PC-9 (cell line): ENCODE data around the gene MYO1F. TPM values are rescaled to one million over a fixed set of nuclear protein-coding genes. Genes with fewer than 3 reads are reported as not detected.
A peak's percentile ranks its signal among the peaks of the same experiment; 100 is the strongest.
"Not testable (repeated sequence)": the region's sequence is repeated elsewhere in the genome, so short reads cannot be mapped to it uniquely, and the experiment has no call there.

Experiments used
- BruUV-seq: library from RNA; stranded (reverse); fragments of 400-500 nt; replicated peaks from 2 replicates; lab custom pipeline; 2021; lab: Mats Ljungman, UMichigan
- CTCF ChIA-PET: fragments of 300-600 bp; sonication (Branson Sonifier 250); formaldehyde crosslinking; loops from one replicate; lab custom pipeline; 2022; ENCODE audit warnings: antibody characterized with exemption; lab: Charles Lee
- POLR2A ChIA-PET: fragments of 300-600 bp; sonication (Branson Sonifier 250); formaldehyde crosslinking; loops from one replicate; lab custom pipeline; 2022; ENCODE audit warnings: antibody characterized with exemption; ENCODE audit not compliant: unreplicated experiment; lab: Charles Lee
- DNase-seq, 2 experiments: peaks; one replicate each; pipeline versions ENCODE4 v3.0.0 to v3.0.0-alpha.2; 2015 to 2022; ENCODE audit warnings: mixed read lengths in 1 of 2
- H2AFZ ChIP-seq: fragments of 200-600 bp; sonication (generic); 2 replicates; pipeline ENCODE4 v1.8.1; 2017; ENCODE audit warnings: antibody characterized with exemption
- H3F3A ChIP-seq: fragments of 200-600 bp; sonication (generic); 2 replicates; pipeline ENCODE4 v1.8.1; 2017; ENCODE audit warnings: antibody characterized with exemption, mild to moderate bottlenecking, low read depth; ENCODE audit not compliant: insufficient read depth
- H3K27ac ChIP-seq: fragments of 200-600 bp; sonication (generic); 2 replicates; pipeline ENCODE4 v1.6.1; 2016; ENCODE audit warnings: mixed run types
- H3K27me3 ChIP-seq: fragments of 200-600 bp; sonication (generic); 2 replicates; pipeline ENCODE4 v1.6.1; 2016; ENCODE audit warnings: low read depth, mixed run types; ENCODE audit not compliant: insufficient read depth
- H3K36me3 ChIP-seq: fragments of 200-600 bp; sonication (generic); 2 replicates; pipeline ENCODE4 v1.6.1; 2016; ENCODE audit warnings: low read depth, mixed run types
- H3K4me1 ChIP-seq: fragments of 200-600 bp; sonication (generic); replicated peaks from 2 replicates; pipeline ENCODE4 v1.6.1; 2016; ENCODE audit warnings: mixed run types; ENCODE audit not compliant: insufficient read depth
- H3K4me2 ChIP-seq: fragments of 200-600 bp; sonication (generic); 2 replicates; pipeline ENCODE4 v1.6.1; 2017; ENCODE audit warnings: mixed run types
- H3K4me3 ChIP-seq: fragments of 200-600 bp; sonication (generic); 2 replicates; pipeline ENCODE4 v1.6.1; 2016; ENCODE audit warnings: mixed run types
- H3K79me2 ChIP-seq: fragments of 200-600 bp; sonication (generic); 2 replicates; pipeline ENCODE4 v1.6.1; 2017; ENCODE audit warnings: low read depth, mixed run types
- H3K9me2 ChIP-seq: fragments of 200-600 bp; sonication (generic); 2 replicates; pipeline ENCODE4 v1.8.1; 2017; ENCODE audit warnings: mild to moderate bottlenecking; ENCODE audit not compliant: insufficient read depth
- H3K9me3 ChIP-seq: fragments of 200-600 bp; sonication (generic); 2 replicates; pipeline ENCODE4 v1.8.1; 2016; ENCODE audit warnings: low read depth; ENCODE audit not compliant: insufficient read depth
- H4K20me1 ChIP-seq: fragments of 200-600 bp; sonication (generic); 2 replicates; pipeline ENCODE4 v1.8.1; 2017; ENCODE audit not compliant: insufficient read depth
- CTCF ChIP-seq: fragments of 200-600 bp; sonication (generic); conservative IDR thresholded peaks from 2 replicates; pipeline ENCODE4 v1.6.1; 2017; ENCODE audit warnings: mixed run types, antibody characterized with exemption, mild to moderate bottlenecking, moderate library complexity
- EZH2 ChIP-seq: fragments of 200-600 bp; sonication (generic); IDR thresholded peaks from 2 replicates; pipeline ENCODE4 v1.8.0; 2017; ENCODE audit warnings: antibody characterized with exemption, low read depth
- intact Hi-C: fragments of 100-400 bp; cut with micrococcal nuclease; formaldehyde crosslinking; loops from one replicate; pipeline ENCODE4 v1.10.0; 2022; ENCODE audit not compliant: unreplicated experiment
- total RNA-seq: library from RNA; stranded (reverse); gene quantifications from 2 replicates; pipeline ENCODE4 v1.2.3, GENCODE V29; 2021

The MYO1F gene
- total RNA-seq, 1 experiment from 2014 or later: 1.3 TPM

GRCh38 chr19:8567522-8568172, 9.6 kb downstream of the MYO1F start:
- H3F3A ChIP-seq: peaks cover 35% of the 10 kb centered on the region; the same call in 1 of the 2 replicates
- intact Hi-C loops: loop anchor here (5.0 kb wide), 1 partner anchor 40 kb away; no protein-coding TSS in a partner anchor
- no peak overlapping the region for H3K27ac ChIP-seq
- H3K36me3 ChIP-seq: no peaks in the 10 kb centered on the region
- H3K9me2 ChIP-seq: no peaks in the 10 kb centered on the region
- no peak overlapping the region for H3K4me3 ChIP-seq
- CTCF ChIA-PET: no interaction called here
- no peaks in the 10 kb centered on the region for H4K20me1 ChIP-seq
- H3K27me3 ChIP-seq: no peaks in the 10 kb centered on the region
- TF ChIP-seq EZH2: no peak
- no peak for TF ChIP-seq CTCF
- H3K79me2 ChIP-seq: no peaks in the 10 kb centered on the region
- no TSS peak for BruUV-seq
- no peak overlapping the region for H3K4me2 ChIP-seq
- DNase-seq: no peak
- H3K9me3 ChIP-seq: no peaks in the 10 kb centered on the region
- POLR2A ChIA-PET: interaction anchor here (0.7 kb wide), 1 partner anchor 177 kb away, joined by 21 read pairs; no protein-coding TSS in a partner anchor
- H2AFZ ChIP-seq: no peak overlapping the region
- H3K4me1 ChIP-seq: peaks cover 46% of the 10 kb centered on the region

- no TSS peak for BruUV-seq
- Histone ChIP-seq H2AFZ (no peak overlapping the region), H3K9me2 (no peaks in the 10 kb centered on the region), H3K4me3 (no peak overlapping the region), H3K79me2 (no peaks in the 10 kb centered on the region), H4K20me1 (no peaks in the 10 kb centered on the region), H3K27me3 (no peaks in the 10 kb centered on the region), H3K27ac (no peak overlapping the region), H3K4me1 (peaks cover 46% of the 10 kb centered on the region), H3K36me3 (no peaks in the 10 kb centered on the region), H3F3A (peaks cover 33% of the 10 kb centered on the region; the same call in 1 of the 2 replicates), H3K4me2 (no peak overlapping the region), H3K9me3 (no peaks in the 10 kb centered on the region)
- ChIA-PET POLR2A (interaction anchor here (0.6 to 0.7 kb wide), 3 partner anchors 53 to 176 kb away, joined by 5 to 21 read pairs (median 13); partner anchors contain the start of gene ZNF414), CTCF (no interaction called here)
- intact Hi-C loops: loop anchor here (5.0 kb wide), 1 partner anchor 40 kb away; no protein-coding TSS in a partner anchor
- DNase-seq: peak; percentile 38 to 93
- TF ChIP-seq EZH2: no peak
- TF ChIP-seq CTCF: no peak
These were observed 10.4 kb downstream of the MYO1F start for GRCh38 chr19:8566855-8567254.

- POLR2A ChIA-PET, H3K27me3 ChIP-seq, CTCF ChIA-PET, H3K9me2 ChIP-seq, H2AFZ ChIP-seq, BruUV-seq, H3K79me2 ChIP-seq, H4K20me1 ChIP-seq, H3K36me3 ChIP-seq, H3K27ac ChIP-seq, H3K4me3 ChIP-seq, DNase-seq, H3K4me2 ChIP-seq, H3K9me3 ChIP-seq: not testable (repeated sequence)
- peaks cover 15% of the 10 kb centered on the region; the same call in 1 of the 2 replicates for H3F3A ChIP-seq
- intact Hi-C loops: loop anchor here (5.0 kb wide), 1 partner anchor 38 kb away; no protein-coding TSS in a partner anchor
- peaks cover 32% of the 10 kb centered on the region for H3K4me1 ChIP-seq
These were observed 12.4 kb downstream of the MYO1F start for GRCh38 chr19:8564866-8565265.
